OCI-LY7 (cell line): Measurements from ENCODE around the gene GPR137C. TPM values are rescaled to one million over a fixed set of nuclear protein-coding genes. Genes with fewer than 3 reads are reported as not detected.

Experiments used
- BruUV-seq: library from RNA; stranded (reverse); fragments of 400-500 nt; replicated peaks from 2 replicates; lab custom pipeline; 2021; lab: Mats Ljungman, UMichigan
- CTCF ChIA-PET: fragments of 300-600 bp; sonication (Branson Sonifier 250); formaldehyde crosslinking; loops from one replicate; lab custom pipeline; 2022; ENCODE audit warnings: antibody characterized with exemption; ENCODE audit not compliant: unreplicated experiment; lab: Charles Lee
- POLR2A ChIA-PET: fragments of 300-600 bp; sonication (Branson Sonifier 250); formaldehyde crosslinking; loops from one replicate; lab custom pipeline; 2022; ENCODE audit warnings: antibody characterized with exemption; lab: Charles Lee
- DNase-seq: peaks from one replicate; pipeline ENCODE4 v3.0.0-alpha.2; 2015; ENCODE audit warnings: low spot score
- H2AFZ ChIP-seq: fragments of 200-600 bp; sonication (generic), shearing (Covaris generic); 2 replicates; pipeline ENCODE4 v1.6.1; 2014; ENCODE audit warnings: mild to moderate bottlenecking, antibody characterized with exemption, low read length, moderate library complexity
- H3K27ac ChIP-seq: fragments of 200-600 bp; sonication (generic); 2 replicates; pipeline ENCODE4 v1.5.1; 2014; ENCODE audit warnings: mixed run types, low read depth, mild to moderate bottlenecking, moderate library complexity, low read length, inconsistent platforms; ENCODE audit not compliant: poor library complexity, severe bottlenecking
- H3K36me3 ChIP-seq: fragments of 200-600 bp; sonication (generic); 2 replicates; pipeline ENCODE4 v1.6.1; 2014; ENCODE audit warnings: mild to moderate bottlenecking, antibody characterized with exemption, low read length, moderate library complexity, mixed read lengths; ENCODE audit not compliant: insufficient read depth
- H3K4me1 ChIP-seq: fragments of 200-600 bp; sonication (generic); 2 replicates; pipeline ENCODE4 v1.5.1; 2014; ENCODE audit warnings: mild to moderate bottlenecking, low read length; ENCODE audit not compliant: insufficient read depth, poor library complexity, severe bottlenecking
- H3K4me2 ChIP-seq: fragments of 200-600 bp; sonication (generic); 2 replicates; pipeline ENCODE4 v1.6.1; 2014; ENCODE audit warnings: mild to moderate bottlenecking, low read length
- H3K4me3 ChIP-seq: fragments of 200-600 bp; sonication (generic); 2 replicates; pipeline ENCODE4 v1.5.1; 2014; ENCODE audit warnings: mild to moderate bottlenecking, low read depth, low read length; ENCODE audit not compliant: poor library complexity, severe bottlenecking
- H3K79me2 ChIP-seq: fragments of 200-600 bp; sonication (generic); 2 replicates; pipeline ENCODE4 v1.6.1; 2016; ENCODE audit warnings: low read depth, mild to moderate bottlenecking, low read length, moderate library complexity, mixed read lengths; ENCODE audit not compliant: insufficient read depth
- H3K9me2 ChIP-seq: fragments of 200-600 bp; sonication (generic); 2 replicates; pipeline ENCODE4 v1.6.1; 2016; ENCODE audit warnings: mild to moderate bottlenecking, low read length, mixed read lengths; ENCODE audit not compliant: insufficient read depth
- H3K9me3 ChIP-seq: fragments of 200-600 bp; sonication (generic); 2 replicates; pipeline ENCODE4 v1.6.1; 2014; ENCODE audit warnings: mild to moderate bottlenecking, mixed run types, low read length, mixed read lengths
- H4K20me1 ChIP-seq: fragments of 200-600 bp; sonication (generic); 2 replicates; pipeline ENCODE4 v1.6.1; 2014; ENCODE audit warnings: mild to moderate bottlenecking, antibody characterized with exemption, low read length, moderate library complexity, mixed read lengths; ENCODE audit not compliant: insufficient read depth
- EZH2phosphoT487 ChIP-seq: fragments of 200-600 bp; sonication (generic); IDR thresholded peaks from 2 replicates; pipeline ENCODE4 v1.6.1; 2018; ENCODE audit warnings: low read depth, borderline replicate concordance, mild to moderate bottlenecking, mixed run types, antibody characterized with exemption, low read length, moderate library complexity, mixed read lengths
- intact Hi-C: fragments of 100-400 bp; cut with micrococcal nuclease; formaldehyde crosslinking; loops from one replicate; pipeline ENCODE4 v1.10.0; 2022; ENCODE audit not compliant: unreplicated experiment
- total RNA-seq, 2 experiments: library from RNA; depleted of rRNA in 1 of 2; stranded (reverse); fragments of >200 nt in 1 of 2; shearing (Covaris generic) in 1 of 2; gene quantifications; 2 replicates each; pipeline ENCODE4 v1.2.3, GENCODE V29; 2014 to 2022
- TF ChIP-seq, protein P1 (sequence below): fragments of 200-600 bp; sonication (generic); conservative IDR thresholded peaks from 2 replicates; pipeline ENCODE4 v1.5.1; 2014; ENCODE audit warnings: mild to moderate bottlenecking, antibody characterized with exemption, low read length, moderate library complexity, mixed read lengths

The GPR137C gene
- total RNA-seq, 2 experiments from 2014 or later = 1.1 to 3.9 TPM

DNA sequence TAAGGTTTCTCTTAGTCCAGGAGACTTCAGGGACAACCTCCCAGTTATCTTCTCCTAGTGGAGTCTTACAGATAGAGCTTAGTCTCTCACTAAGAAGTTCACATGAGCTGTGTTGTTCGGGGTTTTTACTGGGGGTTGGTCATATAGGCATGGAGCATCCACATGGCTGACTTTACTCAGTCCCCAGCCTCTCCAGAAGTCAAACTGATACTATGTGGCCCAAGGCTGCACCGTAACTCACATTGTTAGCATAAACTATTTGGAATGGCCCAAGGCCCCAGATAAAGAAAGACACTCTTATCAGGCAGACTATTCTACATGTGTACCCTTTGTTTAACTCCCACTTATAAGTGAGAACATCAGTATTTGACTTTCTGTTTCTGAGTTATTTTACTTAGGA is 23.2 kb downstream of the GPR137C start:
- ChIA-PET CTCF (no interaction called here), POLR2A (interaction anchor here (1.0 to 2.0 kb wide), 2 partner anchors 14 to 51 kb away, joined by 4 to 9 read pairs; no protein-coding TSS in a partner anchor)
- H3K4me3 ChIP-seq = no peak overlapping the region
- BruUV-seq = no TSS peak
- no peak for DNase-seq
- intact Hi-C loops = no loop called here
- H3K4me2 ChIP-seq = no peak overlapping the region
- H3K36me3 ChIP-seq = no peaks in the 10 kb centered on the region
- H3K4me1 ChIP-seq = no peaks in the 10 kb centered on the region
- H2AFZ ChIP-seq = no peak overlapping the region
- H4K20me1 ChIP-seq = no peaks in the 10 kb centered on the region
- H3K9me3 ChIP-seq = no peaks in the 10 kb centered on the region
- no peaks in the 10 kb centered on the region for H3K79me2 ChIP-seq
- no peaks in the 10 kb centered on the region for H3K9me2 ChIP-seq
- no peak overlapping the region for H3K27ac ChIP-seq
- TF ChIP-seq, protein P1, sequence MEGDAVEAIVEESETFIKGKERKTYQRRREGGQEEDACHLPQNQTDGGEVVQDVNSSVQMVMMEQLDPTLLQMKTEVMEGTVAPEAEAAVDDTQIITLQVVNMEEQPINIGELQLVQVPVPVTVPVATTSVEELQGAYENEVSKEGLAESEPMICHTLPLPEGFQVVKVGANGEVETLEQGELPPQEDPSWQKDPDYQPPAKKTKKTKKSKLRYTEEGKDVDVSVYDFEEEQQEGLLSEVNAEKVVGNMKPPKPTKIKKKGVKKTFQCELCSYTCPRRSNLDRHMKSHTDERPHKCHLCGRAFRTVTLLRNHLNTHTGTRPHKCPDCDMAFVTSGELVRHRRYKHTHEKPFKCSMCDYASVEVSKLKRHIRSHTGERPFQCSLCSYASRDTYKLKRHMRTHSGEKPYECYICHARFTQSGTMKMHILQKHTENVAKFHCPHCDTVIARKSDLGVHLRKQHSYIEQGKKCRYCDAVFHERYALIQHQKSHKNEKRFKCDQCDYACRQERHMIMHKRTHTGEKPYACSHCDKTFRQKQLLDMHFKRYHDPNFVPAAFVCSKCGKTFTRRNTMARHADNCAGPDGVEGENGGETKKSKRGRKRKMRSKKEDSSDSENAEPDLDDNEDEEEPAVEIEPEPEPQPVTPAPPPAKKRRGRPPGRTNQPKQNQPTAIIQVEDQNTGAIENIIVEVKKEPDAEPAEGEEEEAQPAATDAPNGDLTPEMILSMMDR = no peak
- TF ChIP-seq EZH2phosphoT487 = no peak

DNA sequence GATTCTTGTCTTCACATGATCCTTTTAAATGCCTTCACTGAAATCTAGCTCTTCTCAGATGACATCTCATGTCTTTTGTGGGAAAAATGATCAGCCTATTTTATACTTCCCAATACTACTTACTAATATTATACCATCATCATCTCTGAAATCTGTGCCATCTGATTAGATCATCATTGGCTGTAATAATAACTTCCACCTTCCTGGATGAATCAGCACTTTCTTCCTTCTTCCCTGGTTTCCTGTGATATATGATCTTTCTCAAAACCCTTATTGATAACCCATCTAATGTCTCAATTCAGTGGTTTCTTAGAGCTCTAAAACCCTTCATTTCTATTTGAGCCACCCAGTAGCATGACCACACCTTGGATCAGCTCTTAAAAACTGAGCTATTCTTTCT is 30.9 kb downstream of the GPR137C start:
- no peaks in the 10 kb centered on the region for H3K36me3 ChIP-seq
- no peak overlapping the region for H3K4me2 ChIP-seq
- POLR2A ChIA-PET = interaction anchor here (1.0 to 1.1 kb wide), 2 partner anchors 22 to 29 kb away, joined by 3 read pairs; no protein-coding TSS in a partner anchor

DNA sequence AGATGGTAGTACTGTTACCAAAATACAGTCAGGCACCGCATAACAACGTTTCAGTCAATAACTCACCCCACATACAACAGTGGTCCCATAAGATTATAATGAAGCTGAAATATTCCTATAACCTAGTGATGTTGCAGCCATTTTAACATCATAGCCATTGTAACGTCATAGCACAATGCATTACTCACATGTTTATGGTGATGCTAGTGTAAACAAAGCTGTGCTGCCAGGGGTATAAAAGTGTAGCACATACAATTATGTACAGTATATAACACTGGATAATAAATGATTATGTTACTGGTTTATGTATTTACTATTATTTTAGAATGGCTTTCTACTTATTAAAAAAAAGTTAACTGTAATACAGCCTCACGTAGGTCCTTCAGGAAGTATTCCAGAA is 37.0 kb downstream of the GPR137C start:
- H3K4me3 ChIP-seq = no peak overlapping the region
- no peaks in the 10 kb centered on the region for H3K36me3 ChIP-seq
- H3K9me3 ChIP-seq = no peaks in the 10 kb centered on the region
- no peaks in the 10 kb centered on the region for H4K20me1 ChIP-seq
- DNase-seq = no peak
- no peak overlapping the region for H3K4me2 ChIP-seq
- POLR2A ChIA-PET = interaction anchor here (0.6 to 1.0 kb wide), 2 partner anchors 17 to 513 kb away, joined by 3 read pairs; no protein-coding TSS in a partner anchor
- no peak overlapping the region for H2AFZ ChIP-seq
- no peaks in the 10 kb centered on the region for H3K4me1 ChIP-seq
- H3K9me2 ChIP-seq = no peaks in the 10 kb centered on the region
- BruUV-seq = no TSS peak
- CTCF ChIA-PET = no interaction called here
- no peaks in the 10 kb centered on the region for H3K79me2 ChIP-seq
- H3K27ac ChIP-seq = no peak overlapping the region
- intact Hi-C loops = no loop called here
- TF ChIP-seq EZH2phosphoT487 = no peak
- TF ChIP-seq, protein P1 = no peak

More for the DNA sequence above, 30.9 kb downstream of the GPR137C start:
- DNase-seq = no peak
- Histone ChIP-seq H4K20me1 (no peaks in the 10 kb centered on the region), H3K4me1 (no peaks in the 10 kb centered on the region), H2AFZ (no peak overlapping the region), H3K9me3 (no peaks in the 10 kb centered on the region), H3K79me2 (no peaks in the 10 kb centered on the region), H3K27ac (no peak overlapping the region), H3K9me2 (no peaks in the 10 kb centered on the region), H3K4me3 (no peak overlapping the region)
- CTCF ChIA-PET = no interaction called here
- intact Hi-C loops = no loop called here
- TF ChIP-seq, protein P1 = no peak
- no TSS peak for BruUV-seq
